Stimulated activated naive CD4-positive, alpha-beta T cell treated with Interleukin-2 at 50 U/mL for 16 hours (primary cell): ENCODE results near the gene OR14I1.
"Not testable (repeated sequence)": the region's sequence is repeated elsewhere in the genome, so short reads cannot be mapped to it uniquely, and the experiment has no call there.

Experiments
- DNase-seq: peaks from one replicate; lab custom pipeline; 2025; lab: John Stamatoyannopoulos, UW

The OR14I1 gene

GRCh38 chr1:248686815-248687214 is 15.8 kb downstream of the OR14I1 start:
- no peak for DNase-seq

GRCh38 chr1:248681651-248682050 is 20.9 kb downstream of the OR14I1 start:
- DNase-seq = no peak

DNA sequence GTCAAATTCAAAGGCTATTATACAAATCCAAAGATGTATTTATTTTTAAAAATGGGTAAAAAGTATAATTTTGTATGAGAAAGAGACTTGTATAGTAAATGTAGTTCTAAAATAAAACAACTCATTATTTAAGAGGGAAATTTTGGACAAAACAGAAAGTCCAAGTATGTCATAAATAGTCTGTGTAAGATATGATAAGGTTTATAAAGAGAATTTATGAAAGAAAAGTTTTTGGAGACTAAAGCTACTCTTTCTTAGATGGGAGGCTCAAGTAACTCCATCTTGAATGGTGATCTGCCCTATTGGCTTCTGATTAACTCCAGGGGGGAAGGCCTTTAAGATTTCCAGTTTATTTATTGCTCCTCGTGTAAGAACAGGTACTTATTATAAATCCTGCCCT is 32.6 kb downstream of the OR14I1 start:
- no peak for DNase-seq

GRCh38 chr1:248663453-248664328 is 38.9 kb downstream of the OR14I1 start:
- DNase-seq = not testable (repeated sequence)

DNA sequence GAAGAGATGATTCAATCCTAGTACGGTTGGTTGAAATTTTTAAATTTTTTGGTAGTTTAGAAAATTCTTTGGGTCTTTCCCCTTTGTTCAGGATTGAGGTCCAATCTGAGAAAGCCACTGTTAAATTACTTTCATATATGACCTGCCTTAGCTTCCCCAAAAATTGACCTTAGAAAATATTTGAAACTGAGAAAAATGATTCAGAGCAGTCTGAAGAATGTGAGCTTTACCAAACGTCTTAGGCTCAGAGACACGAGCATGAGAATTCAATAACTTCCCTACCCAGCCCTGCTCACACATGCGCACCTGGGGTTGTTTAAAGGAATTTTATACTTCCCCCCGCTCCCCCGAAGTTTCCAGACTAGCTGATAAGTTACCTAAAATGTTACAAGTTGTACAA is 45.8 kb downstream of the OR14I1 start:
- DNase-seq = not testable (repeated sequence)

- not testable (repeated sequence) for DNase-seq
Measured at GRCh38 chr1:248655354-248655753, 47.2 kb downstream of the OR14I1 start, which contains the start of gene OR2T27. TSS of gene OR2T27 (minus strand) at chr1:248655528. CDS start at chr1:248650884, 4,644 bp downstream.
